ENCODE measurements around the gene LPIN1. TPM values are rescaled to one million over a fixed set of nuclear protein-coding genes. Genes with fewer than 3 reads are reported as not detected.

LPIN1 gene
- total and polyA plus RNA-seq, 8 donors = 7.3 to 152 (median 18.2) TPM

GRCh38 chr2:11873356-11874154 is 127.1 kb downstream of the LPIN1 start:
- peaks cover 0 to 15% (median 10%) of the 10 kb centered on the region in 4 donors for H3K4me1 ChIP-seq
- no peaks in the 10 kb centered on the region for H3K36me3 ChIP-seq
- H3K27me3 ChIP-seq = no peaks in the 10 kb centered on the region
- H3K9me3 ChIP-seq = no peaks in the 10 kb centered on the region
- 71 to 87% (median 76%) methylated on average over 11 of the region's 11 CpGs for WGBS, 5 donors
- no peak for DNase-seq
- H3K27ac ChIP-seq = no peak overlapping the region
- intact Hi-C loops (cut with DNase I; ENCODE audit: low total_unique reads) = no loop called here
- TF ChIP-seq POLR2AphosphoS5 (IDR thresholded peaks at IDR 0.05) = no peak
- no peak overlapping the region for H3K4me3 ChIP-seq

GRCh38 chr2:11874861-11875260 is 128.4 kb downstream of the LPIN1 start:
- 66 to 94% (median 84%) methylated on average over 6 to 15 of the region's 15 CpGs for WGBS, 5 donors
- H3K4me1 ChIP-seq = peaks cover 0 to 15% (median 10%) of the 10 kb centered on the region in 4 donors
- no peak for DNase-seq
- no peaks in the 10 kb centered on the region for H3K9me3 ChIP-seq
- no peaks in the 10 kb centered on the region for H3K27me3 ChIP-seq
- H3K27ac ChIP-seq = no peak overlapping the region
- H3K36me3 ChIP-seq = no peaks in the 10 kb centered on the region
- TF ChIP-seq CTCF (IDR thresholded peaks at IDR 0.05) (no peak), POLR2AphosphoS5 (IDR thresholded peaks at IDR 0.05) (no peak), EP300 (IDR thresholded peaks at IDR 0.05) (no peak), POLR2A (IDR thresholded peaks at IDR 0.05) (no peak)
- no peak overlapping the region for H3K4me3 ChIP-seq
- intact Hi-C loops (cut with DNase I; ENCODE audit: low total_unique reads) = no loop called here

DNA sequence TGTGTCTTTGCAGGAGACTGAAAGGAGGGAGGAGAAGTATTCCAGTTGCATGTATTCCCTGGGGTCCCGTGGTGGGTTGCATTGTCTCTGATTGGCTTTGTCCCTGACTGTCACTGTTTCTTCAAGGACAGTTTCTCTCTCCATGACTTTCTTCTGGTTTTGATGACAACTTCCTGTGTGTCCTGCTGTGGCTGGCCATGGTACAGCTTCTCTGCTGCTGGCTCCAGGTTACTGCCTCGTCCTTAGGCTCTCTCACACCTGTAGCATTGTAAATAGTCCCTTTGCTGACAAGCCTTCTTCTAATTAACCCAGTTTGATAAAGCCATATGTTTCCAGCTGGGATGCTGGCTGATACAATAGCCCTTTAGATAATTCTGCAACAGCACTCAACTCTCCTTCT is 129.0 kb downstream of the LPIN1 start:
- Histone ChIP-seq H3K27me3 (no peaks in the 10 kb centered on the region), H3K27ac (no peak overlapping the region), H3K4me3 (no peak overlapping the region), H3K36me3 (no peaks in the 10 kb centered on the region), H3K4me1 (peaks cover 0 to 15% (median 10%) of the 10 kb centered on the region in 4 donors), H3K9me3 (no peaks in the 10 kb centered on the region)
- DNase-seq = no peak
- TF ChIP-seq EP300 (IDR thresholded peaks at IDR 0.05) (no peak), POLR2AphosphoS5 (IDR thresholded peaks at IDR 0.05) (no peak), CTCF (IDR thresholded peaks at IDR 0.05) (no peak), POLR2A (IDR thresholded peaks at IDR 0.05) (no peak)
- WGBS, 5 donors = 42 to 68% (median 57%) methylated on average over 2 of the region's 2 CpGs
- intact Hi-C loops (cut with DNase I; ENCODE audit: low total_unique reads) = no loop called here

GRCh38 chr2:11876436-11876835 is 130.0 kb downstream of the LPIN1 start:
- peaks cover 0 to 15% (median 10%) of the 10 kb centered on the region in 4 donors for H3K4me1 ChIP-seq
- H3K4me3 ChIP-seq = no peak overlapping the region
- intact Hi-C loops (cut with DNase I; ENCODE audit: low total_unique reads) = no loop called here
- 87 to 92% (median 90%) methylated on average over 5 to 6 of the region's 6 CpGs for WGBS, 5 donors
- no peak for TF ChIP-seq POLR2A (IDR thresholded peaks at IDR 0.05)
- no peak for TF ChIP-seq POLR2AphosphoS5 (IDR thresholded peaks at IDR 0.05)
- TF ChIP-seq CTCF (IDR thresholded peaks at IDR 0.05) = no peak
- TF ChIP-seq EP300 (IDR thresholded peaks at IDR 0.05) = no peak
- no peaks in the 10 kb centered on the region for H3K36me3 ChIP-seq
- no peaks in the 10 kb centered on the region for H3K9me3 ChIP-seq
- no peaks in the 10 kb centered on the region for H3K27me3 ChIP-seq
- H3K27ac ChIP-seq = no peak overlapping the region
- no peak for DNase-seq

- Histone ChIP-seq H3K9me3 (no peaks in the 10 kb centered on the region), H3K4me3 (no peak overlapping the region), H3K27ac (no peak overlapping the region), H3K27me3 (no peaks in the 10 kb centered on the region), H3K36me3 (no peaks in the 10 kb centered on the region), H3K4me1 (peaks cover 0 to 15% (median 10%) of the 10 kb centered on the region in 4 donors)
- DNase-seq = no peak
- WGBS, 5 donors = 77 to 88% (median 83%) methylated on average over 5 of the region's 5 CpGs
- TF ChIP-seq POLR2A (IDR thresholded peaks at IDR 0.05) = no peak
- no peak for TF ChIP-seq POLR2AphosphoS5 (IDR thresholded peaks at IDR 0.05)
- no peak for TF ChIP-seq CTCF (IDR thresholded peaks at IDR 0.05)
- no peak for TF ChIP-seq EP300 (IDR thresholded peaks at IDR 0.05)
- intact Hi-C loops (cut with DNase I; ENCODE audit: low total_unique reads) = no loop called here
These were observed 130.5 kb downstream of the LPIN1 start for GRCh38 chr2:11876889-11877288.
